Measurements from ENCODE around the gene PIM1.

Gene PIM1

DNA sequence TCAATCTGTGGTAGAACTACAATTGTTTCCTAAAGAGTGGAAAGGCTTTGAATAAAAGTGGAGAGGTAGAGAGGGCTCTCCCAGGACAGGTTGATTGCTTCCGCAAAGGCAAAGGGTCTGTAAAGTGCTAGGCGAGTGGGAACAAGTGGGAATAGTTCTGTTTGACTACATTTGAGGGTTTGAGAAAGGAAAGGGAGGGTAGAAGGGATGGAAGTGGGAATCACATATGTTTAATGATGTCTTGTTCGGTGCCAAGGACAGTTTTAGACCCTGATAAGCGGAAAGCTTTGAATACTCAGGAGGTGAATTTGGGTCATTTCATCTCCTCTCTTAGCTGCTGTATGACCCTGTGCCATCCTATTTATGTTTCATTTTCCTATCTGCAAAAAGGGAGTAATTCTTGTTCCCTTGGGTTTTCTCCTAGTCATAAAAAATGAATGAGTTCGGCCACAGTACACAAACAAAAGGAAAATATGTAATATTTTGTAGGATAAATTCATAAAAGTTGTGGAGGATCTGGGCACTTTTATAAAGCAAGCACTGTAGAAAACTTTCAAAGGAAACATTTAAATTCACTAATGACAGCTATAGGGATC, 1.7 kb upstream of the PIM1 start:
- intact Hi-C loops (cut with DNase I), result no loop called here

GRCh38 chr6:37168811-37169495, 999 bp upstream of the PIM1 start:
- DNase-seq, result peak in 28 of 42 donors; percentile 16 to 82 (median 52)
- intact Hi-C loops (cut with DNase I), result loop anchor here (1.0 kb wide), 1 partner anchor 67 kb away; no protein-coding TSS in a partner anchor

More for the DNA sequence above, 1.7 kb upstream of the PIM1 start:
- no peak for DNase-seq

DNA sequence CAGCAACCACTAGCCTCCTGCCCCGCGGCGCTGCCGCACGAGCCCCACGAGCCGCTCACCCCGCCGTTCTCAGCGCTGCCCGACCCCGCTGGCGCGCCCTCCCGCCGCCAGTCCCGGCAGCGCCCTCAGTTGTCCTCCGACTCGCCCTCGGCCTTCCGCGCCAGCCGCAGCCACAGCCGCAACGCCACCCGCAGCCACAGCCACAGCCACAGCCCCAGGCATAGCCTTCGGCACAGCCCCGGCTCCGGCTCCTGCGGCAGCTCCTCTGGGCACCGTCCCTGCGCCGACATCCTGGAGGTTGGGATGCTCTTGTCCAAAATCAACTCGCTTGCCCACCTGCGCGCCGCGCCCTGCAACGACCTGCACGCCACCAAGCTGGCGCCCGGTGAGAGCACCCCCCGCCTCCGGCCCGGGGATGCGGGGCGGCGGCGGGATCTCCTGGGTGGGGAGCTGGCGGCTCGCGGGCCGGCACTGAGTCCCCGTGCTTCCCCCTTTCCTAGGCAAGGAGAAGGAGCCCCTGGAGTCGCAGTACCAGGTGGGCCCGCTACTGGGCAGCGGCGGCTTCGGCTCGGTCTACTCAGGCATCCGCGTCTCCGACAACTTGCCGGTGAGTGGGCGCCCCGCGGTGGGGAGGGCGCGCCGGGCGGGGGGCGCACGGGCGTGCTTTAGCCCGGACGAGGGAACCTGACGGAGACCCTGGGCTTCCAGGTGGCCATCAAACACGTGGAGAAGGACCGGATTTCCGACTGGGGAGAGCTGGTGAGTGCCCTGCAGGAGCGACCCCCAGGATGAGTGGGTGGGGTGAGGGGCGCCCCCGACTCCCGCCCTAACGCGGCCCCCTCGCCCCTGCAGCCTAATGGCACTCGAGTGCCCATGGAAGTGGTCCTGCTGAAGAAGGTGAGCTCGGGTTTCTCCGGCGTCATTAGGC, 585 bp downstream of the PIM1 start:
- intact Hi-C loops (cut with DNase I), result loop anchor here (10.0 kb wide), 1 partner anchor 286 kb away; the partner anchor contains the start of gene C6orf89
- peak in 29 of 42 donors; percentile 8 to 61 (median 28) for DNase-seq

DNA sequence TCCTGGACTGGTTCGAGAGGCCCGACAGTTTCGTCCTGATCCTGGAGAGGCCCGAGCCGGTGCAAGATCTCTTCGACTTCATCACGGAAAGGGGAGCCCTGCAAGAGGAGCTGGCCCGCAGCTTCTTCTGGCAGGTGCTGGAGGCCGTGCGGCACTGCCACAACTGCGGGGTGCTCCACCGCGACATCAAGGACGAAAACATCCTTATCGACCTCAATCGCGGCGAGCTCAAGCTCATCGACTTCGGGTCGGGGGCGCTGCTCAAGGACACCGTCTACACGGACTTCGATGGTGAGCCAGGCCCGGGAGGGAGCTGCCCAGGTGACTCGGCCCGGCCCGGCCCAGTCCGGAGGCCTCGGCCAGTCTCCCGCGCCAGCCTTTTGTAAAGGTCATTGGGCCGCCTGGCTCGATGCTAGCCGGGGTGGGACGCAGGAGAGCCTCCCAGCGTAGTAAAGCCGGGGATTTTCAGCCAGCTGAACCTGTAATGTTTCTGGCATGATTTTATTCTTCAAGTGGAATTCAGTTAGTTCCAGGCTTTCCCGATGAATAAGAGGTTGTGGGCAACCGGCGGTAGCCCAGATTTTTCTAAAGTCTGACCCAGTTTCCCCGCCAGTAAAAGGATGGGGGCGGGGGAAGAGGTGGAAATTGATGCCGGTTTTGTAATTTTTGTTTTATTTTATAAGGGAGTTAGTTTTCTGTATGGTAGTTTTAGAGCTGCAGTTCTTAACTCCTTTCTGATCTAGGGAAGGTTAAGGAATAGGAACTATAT, 1.4 kb downstream of the PIM1 start:
- peak; percentile 16 to 78 (median 52) for DNase-seq
- intact Hi-C loops (cut with DNase I), result loop anchor here (10.0 kb wide), 1 partner anchor 287 kb away; the partner anchor contains the start of gene C6orf89

GRCh38 chr6:37171970-37172812, 2.2 kb downstream of the PIM1 start:
- intact Hi-C loops (cut with DNase I), result loop anchor here (2.0 to 10.0 kb wide), 2 partner anchors 121 to 287 kb away; partner anchors contain the start of gene C6orf89
- peak; percentile 74 to 97 (median 91) for DNase-seq

GRCh38 chr6:37172912-37173492, 3.0 kb downstream of the PIM1 start:
- no peak for DNase-seq
- intact Hi-C loops (cut with DNase I), result loop anchor here (2.0 to 10.0 kb wide), 2 partner anchors 122 to 288 kb away; partner anchors contain the start of gene C6orf89

- DNase-seq, result no peak
- intact Hi-C loops (cut with DNase I), result loop anchor here (2.0 to 10.0 kb wide), 2 partner anchors 123 to 289 kb away; partner anchors contain the start of gene C6orf89
Measured at GRCh38 chr6:37173493-37174195, 3.7 kb downstream of the PIM1 start.

DNA sequence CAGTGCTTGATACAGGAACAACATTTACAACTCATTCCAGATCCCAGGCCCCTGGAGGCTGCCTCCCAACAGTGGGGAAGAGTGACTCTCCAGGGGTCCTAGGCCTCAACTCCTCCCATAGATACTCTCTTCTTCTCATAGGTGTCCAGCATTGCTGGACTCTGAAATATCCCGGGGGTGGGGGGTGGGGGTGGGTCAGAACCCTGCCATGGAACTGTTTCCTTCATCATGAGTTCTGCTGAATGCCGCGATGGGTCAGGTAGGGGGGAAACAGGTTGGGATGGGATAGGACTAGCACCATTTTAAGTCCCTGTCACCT, 4.2 kb downstream of the PIM1 start:
- DNase-seq, result no peak
- intact Hi-C loops (cut with DNase I), result loop anchor here (10.0 kb wide), 1 partner anchor 289 kb away; the partner anchor contains the start of gene C6orf89

- no peak for DNase-seq
- intact Hi-C loops (cut with DNase I), result loop anchor here (10.0 kb wide), 1 partner anchor 290 kb away; the partner anchor contains the start of gene C6orf89
Measured at GRCh38 chr6:37174515-37175331, 4.8 kb downstream of the PIM1 start.

- DNase-seq, result no peak
- intact Hi-C loops (cut with DNase I), result loop anchor here (10.0 kb wide), 1 partner anchor 291 kb away; the partner anchor contains the start of gene C6orf89
Measured at GRCh38 chr6:37175332-37176267, 5.6 kb downstream of the PIM1 start.

GRCh38 chr6:37176268-37177076, 6.5 kb downstream of the PIM1 start:
- no peak for DNase-seq
- intact Hi-C loops (cut with DNase I), result loop anchor here (10.0 kb wide), 1 partner anchor 292 kb away; the partner anchor contains the start of gene C6orf89

- intact Hi-C loops (cut with DNase I), result loop anchor here (10.0 kb wide), 1 partner anchor 293 kb away; the partner anchor contains the start of gene C6orf89
- DNase-seq, result peak in 2 of 42 donors; percentile 10 to 11
Measured at GRCh38 chr6:37177077-37177934, 7.4 kb downstream of the PIM1 start.

All from head of caudate nucleus (tissue), 42 donors.